ENCODE results near the gene ANXA1. TPM values are rescaled to one million over a fixed set of nuclear protein-coding genes. Genes with fewer than 3 reads are reported as not detected.

The ANXA1 gene
- total and polyA plus RNA-seq, 2 donors (not counting 3 experiments of a cell fraction or from before 2014, with no cell fraction given): 403 to 525 TPM

DNA sequence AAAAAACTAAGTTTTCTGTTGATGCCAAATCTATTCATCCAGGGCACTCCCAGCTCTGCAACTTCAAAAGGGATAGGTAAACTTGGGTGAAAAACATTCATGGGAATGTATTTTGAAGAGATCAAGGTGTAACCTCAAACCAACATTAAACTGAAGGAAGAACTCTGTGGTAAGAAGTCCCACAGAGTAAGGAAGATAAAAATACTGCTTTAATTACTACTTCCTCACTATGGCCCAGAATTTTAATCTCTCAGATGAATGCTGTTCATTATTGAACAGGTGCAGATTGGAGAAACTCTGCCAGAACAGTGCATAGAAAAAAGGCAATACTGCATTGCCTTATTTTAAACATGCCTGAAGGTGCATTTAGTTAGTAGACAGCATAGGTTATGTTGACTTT lies 37.6 kb upstream of the ANXA1 start:
- Histone ChIP-seq H3K27ac (ENCODE audit: insufficient read depth, low read depth, low read length) (no peak overlapping the region), H2AFZ (ENCODE audit: low read depth, low read length) (no peak overlapping the region), H3K36me3 (ENCODE audit: control insufficient read depth in 2 of 2, extremely low read depth in 1 of 2, insufficient read depth in 2 of 2, low read length in 2 of 2) (no peaks in the 10 kb centered on the region), H3K9me3 (replicated peaks; ENCODE audit: control insufficient read depth, insufficient read depth, low read length) (no peaks in the 10 kb centered on the region), H3K27me3 (ENCODE audit: control insufficient read depth in 2 of 2, insufficient read depth in 2 of 2, low read length in 2 of 2) (no peaks in the 10 kb centered on the region), H3K79me2 (ENCODE audit: control insufficient read depth, insufficient read depth, low read length) (no peaks in the 10 kb centered on the region), H3K4me1 (ENCODE audit: control insufficient read depth, extremely low read depth, insufficient read depth, low read length) (peaks cover 13% of the 10 kb centered on the region), H3K9me1 (replicated peaks; ENCODE audit: control insufficient read depth, extremely low read depth, insufficient read depth, low read length) (no peaks in the 10 kb centered on the region), H4K20me1 (replicated peaks; ENCODE audit: control insufficient read depth, extremely low read depth, insufficient read depth, low read length) (no peaks in the 10 kb centered on the region), H3K4me2 (ENCODE audit: insufficient read depth, low read length) (no peak overlapping the region), H3K4me3 (replicated peaks in 1 of 3; ENCODE audit: insufficient read depth in 1 of 3, low read depth in 1 of 3, low read length in 3 of 3) (no peak overlapping the region), H3K9ac (replicated peaks; ENCODE audit: extremely low read depth, insufficient read depth, low read length) (no peak overlapping the region)
- TF ChIP-seq FOS (IDR thresholded peaks at IDR 0.05; ENCODE audit: borderline replicate concordance, insufficient read depth, low read length) (no peak), JUN (IDR thresholded peaks at IDR 0.05; ENCODE audit: borderline replicate concordance, insufficient read depth, insufficient read length, low read depth) (no peak), EZH2 (IDR thresholded peaks at IDR 0.05; ENCODE audit: borderline replicate concordance, low read depth, low read length, severe bottlenecking) (no peak), MYC (IDR thresholded peaks at IDR 0.05; ENCODE audit: low read depth, low read length) (no peak)
- TF ChIP-seq, protein P1, sequence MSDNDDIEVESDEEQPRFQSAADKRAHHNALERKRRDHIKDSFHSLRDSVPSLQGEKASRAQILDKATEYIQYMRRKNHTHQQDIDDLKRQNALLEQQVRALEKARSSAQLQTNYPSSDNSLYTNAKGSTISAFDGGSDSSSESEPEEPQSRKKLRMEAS (IDR thresholded peaks at IDR 0.05; ENCODE audit: insufficient read depth, insufficient read length): no peak
- TF ChIP-seq, protein P2, sequence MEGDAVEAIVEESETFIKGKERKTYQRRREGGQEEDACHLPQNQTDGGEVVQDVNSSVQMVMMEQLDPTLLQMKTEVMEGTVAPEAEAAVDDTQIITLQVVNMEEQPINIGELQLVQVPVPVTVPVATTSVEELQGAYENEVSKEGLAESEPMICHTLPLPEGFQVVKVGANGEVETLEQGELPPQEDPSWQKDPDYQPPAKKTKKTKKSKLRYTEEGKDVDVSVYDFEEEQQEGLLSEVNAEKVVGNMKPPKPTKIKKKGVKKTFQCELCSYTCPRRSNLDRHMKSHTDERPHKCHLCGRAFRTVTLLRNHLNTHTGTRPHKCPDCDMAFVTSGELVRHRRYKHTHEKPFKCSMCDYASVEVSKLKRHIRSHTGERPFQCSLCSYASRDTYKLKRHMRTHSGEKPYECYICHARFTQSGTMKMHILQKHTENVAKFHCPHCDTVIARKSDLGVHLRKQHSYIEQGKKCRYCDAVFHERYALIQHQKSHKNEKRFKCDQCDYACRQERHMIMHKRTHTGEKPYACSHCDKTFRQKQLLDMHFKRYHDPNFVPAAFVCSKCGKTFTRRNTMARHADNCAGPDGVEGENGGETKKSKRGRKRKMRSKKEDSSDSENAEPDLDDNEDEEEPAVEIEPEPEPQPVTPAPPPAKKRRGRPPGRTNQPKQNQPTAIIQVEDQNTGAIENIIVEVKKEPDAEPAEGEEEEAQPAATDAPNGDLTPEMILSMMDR (IDR thresholded peaks at IDR 0.05; ENCODE audit: extremely low read depth in 1 of 2, insufficient read depth in 1 of 2, low read depth in 1 of 2, low read length in 2 of 2): no peak
- ChIA-PET CTCF (interaction anchor here (1.0 kb wide), 1 partner anchor 47 kb away, joined by 4 read pairs; no protein-coding TSS in a partner anchor), POLR2A (no interaction called here)
- dilution Hi-C loops (cut with MboI; ENCODE audit: extremely low pct_ligation_motif_present, low sequenced_read_pairs) (no loop called here), intact Hi-C loops (cut with micrococcal nuclease) (no loop called here)
- no peak for DNase-seq (ENCODE audit: low read depth, low spot score)
- BruUV-seq (replicated peaks): no TSS peak
- no peak for FAIRE-seq
